SK-N-MC (cell line): ENCODE results near the gene DBR1.

ENCODE experiments used
- EZH2 ChIP-seq: fragments of 200-600 bp; sonication (generic); IDR thresholded peaks from one replicate; pipeline ENCODE4 v1.6.1; 2017; ENCODE audit warnings: antibody characterized with exemption
- FOXP2 ChIP-seq: optimal IDR thresholded peaks from 2 replicates; pipeline ENCODE3; 2011; ENCODE audit warnings: mild to moderate bottlenecking, moderate library complexity; ENCODE audit not compliant: insufficient read depth; ENCODE audit errors: extremely low read length, control extremely low read depth
- POLR2AphosphoS5 ChIP-seq: IDR thresholded peaks from 2 replicates; pipeline ENCODE4 v1.6.1; 2012; ENCODE audit warnings: mild to moderate bottlenecking, low read depth, low read length, borderline replicate concordance

GRCh38 chr3:138220242-138220641, 45.5 kb upstream of the DBR1 start:
- no peak for TF ChIP-seq EZH2
- no peak for TF ChIP-seq POLR2AphosphoS5
- TF ChIP-seq FOXP2, result no peak
